ENCODE results near the gene VANGL2. TPM values are rescaled to one million over a fixed set of nuclear protein-coding genes. Genes with fewer than 3 reads are reported as not detected.

The VANGL2 gene
- total and polyA plus RNA-seq, 2 of the 4 experiments (the other 2 are of a cell fraction): 0.36 to 3.6 TPM

DNA sequence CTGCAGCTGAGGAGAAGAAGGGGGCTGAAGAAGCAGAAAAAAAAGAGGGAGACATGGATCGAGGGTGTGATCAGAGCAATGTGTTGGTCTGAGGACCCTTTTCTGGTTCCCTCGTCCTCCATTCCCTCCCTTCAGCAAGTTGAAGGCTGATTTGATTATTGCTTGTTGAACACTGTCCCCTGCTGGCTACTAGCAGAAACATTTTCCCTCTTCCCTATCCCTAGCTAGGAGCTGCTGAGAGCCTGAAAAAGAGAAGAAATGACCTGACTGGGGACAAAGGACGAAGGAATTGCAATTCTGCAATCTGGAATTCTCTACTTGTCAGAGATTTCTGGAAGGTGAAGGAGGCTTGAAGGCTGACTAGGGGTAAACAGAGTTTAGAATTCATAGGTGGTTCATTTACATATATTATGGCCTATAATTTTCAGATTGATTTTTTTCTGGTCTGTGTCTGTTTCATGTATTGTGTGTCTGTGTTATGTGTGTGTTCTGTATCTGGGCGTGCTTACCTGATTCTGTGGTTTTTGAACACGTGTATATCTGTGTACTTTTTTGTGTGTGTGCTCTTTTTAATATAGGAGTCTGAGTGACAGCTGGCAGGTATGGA, 23.7 kb upstream of the VANGL2 start:
- in situ Hi-C loops (cut with MboI; ENCODE audit: low sequenced_read_pairs) (loop anchor here (10.0 kb wide), 1 partner anchor 442 kb away; no protein-coding TSS in a partner anchor), dilution Hi-C loops (cut with HindIII; ENCODE audit: low sequenced_read_pairs, unreplicated experiment) (no loop called here)
- H2AK9ac ChIP-seq (replicated peaks; ENCODE audit: low read depth, low read length, poor library complexity): no peak overlapping the region

More for the DNA sequence above, 23.7 kb upstream of the VANGL2 start:
- TF ChIP-seq RAD21 (IDR thresholded peaks at IDR 0.05; ENCODE audit: low read length): peak; percentile 92
- TF ChIP-seq FOS (IDR thresholded peaks at IDR 0.05; ENCODE audit: low read depth, low read length): no peak
- no peak for TF ChIP-seq BHLHE40 (IDR thresholded peaks at IDR 0.05; ENCODE audit: low read depth, low read length)
- TF ChIP-seq SMC3 (IDR thresholded peaks at IDR 0.05; ENCODE audit: low read depth, low read length): peak; percentile 67
- TF ChIP-seq, protein P1, sequence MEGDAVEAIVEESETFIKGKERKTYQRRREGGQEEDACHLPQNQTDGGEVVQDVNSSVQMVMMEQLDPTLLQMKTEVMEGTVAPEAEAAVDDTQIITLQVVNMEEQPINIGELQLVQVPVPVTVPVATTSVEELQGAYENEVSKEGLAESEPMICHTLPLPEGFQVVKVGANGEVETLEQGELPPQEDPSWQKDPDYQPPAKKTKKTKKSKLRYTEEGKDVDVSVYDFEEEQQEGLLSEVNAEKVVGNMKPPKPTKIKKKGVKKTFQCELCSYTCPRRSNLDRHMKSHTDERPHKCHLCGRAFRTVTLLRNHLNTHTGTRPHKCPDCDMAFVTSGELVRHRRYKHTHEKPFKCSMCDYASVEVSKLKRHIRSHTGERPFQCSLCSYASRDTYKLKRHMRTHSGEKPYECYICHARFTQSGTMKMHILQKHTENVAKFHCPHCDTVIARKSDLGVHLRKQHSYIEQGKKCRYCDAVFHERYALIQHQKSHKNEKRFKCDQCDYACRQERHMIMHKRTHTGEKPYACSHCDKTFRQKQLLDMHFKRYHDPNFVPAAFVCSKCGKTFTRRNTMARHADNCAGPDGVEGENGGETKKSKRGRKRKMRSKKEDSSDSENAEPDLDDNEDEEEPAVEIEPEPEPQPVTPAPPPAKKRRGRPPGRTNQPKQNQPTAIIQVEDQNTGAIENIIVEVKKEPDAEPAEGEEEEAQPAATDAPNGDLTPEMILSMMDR (conservative IDR thresholded peaks at IDR 0.05; ENCODE audit: low read depth, low read length): peak; percentile 93
- H3K4me1 ChIP-seq (ENCODE audit: control insufficient read depth, insufficient read depth, low read length): no peaks in the 10 kb centered on the region
- no peak overlapping the region for H3K18ac ChIP-seq (ENCODE audit: low read depth, low read length)
- ChIA-PET POLR2A (ENCODE audit: unreplicated experiment) (no interaction called here), CTCF (interaction anchor here (0.6 to 2.3 kb wide), 20 partner anchors 11 to 356 kb away, joined by 3 to 12 read pairs (median 3); partner anchors contain the start of gene IGSF8)
- no peak overlapping the region for H3K4me2 ChIP-seq (ENCODE audit: low read depth, low read length)
- no peak overlapping the region for H2BK120ac ChIP-seq (ENCODE audit: low read depth, low read length)
- ATAC-seq (ENCODE audit: low read depth): peak; percentile 86
- no peak overlapping the region for H2BK20ac ChIP-seq (ENCODE audit: low read depth, low read length)
- no peak overlapping the region for H3K4ac ChIP-seq (ENCODE audit: low read depth, low read length)
- no peaks in the 10 kb centered on the region for H4K20me1 ChIP-seq (ENCODE audit: insufficient read depth, low read length)
- no peak overlapping the region for H4K91ac ChIP-seq (ENCODE audit: insufficient read depth, low read depth, low read length)
- no peak overlapping the region for H3K23ac ChIP-seq (ENCODE audit: low read depth, low read length)
- H3K56ac ChIP-seq (ENCODE audit: extremely low read depth, insufficient read depth, low read length): no peak overlapping the region
- peak; percentile 72 for DNase-seq
- BruUV-seq (replicated peaks): no TSS peak
- H3K27me3 ChIP-seq (ENCODE audit: control insufficient read depth, insufficient read depth, low read length): peaks cover 10% of the 10 kb centered on the region; the same call in 1 of the 2 replicates
- H2AK5ac ChIP-seq (ENCODE audit: low read depth, low read length): no peak overlapping the region
- no peaks in the 10 kb centered on the region for H3K36me3 ChIP-seq (ENCODE audit: control insufficient read depth, insufficient read depth, low read length)
- H3K9ac ChIP-seq (ENCODE audit: low read depth, low read length): no peak overlapping the region
- intact Hi-C loops (cut with micrococcal nuclease): loop anchor here (1.0 to 10.0 kb wide), 5 partner anchors 85 to 432 kb away; partner anchors contain the start of gene IGSF9
- no CpG with 5 or more reads among the region's 5 CpGs for WGBS, 2 experiments (ENCODE audit: extremely low coverage in 2 of 2, insufficient read length in 1 of 2)
- no peak overlapping the region for H3K27ac ChIP-seq (ENCODE audit: insufficient read depth, low read length)
- no peak overlapping the region for H3K4me3 ChIP-seq (ENCODE audit: insufficient read depth, low read depth, low read length)
- no peaks in the 10 kb centered on the region; the same call in 1 of the 2 replicates for H3K9me1 ChIP-seq (ENCODE audit: insufficient read depth, low read length)
- H3K79me1 ChIP-seq (ENCODE audit: low read depth in 1 of 2, low read length in 2 of 2): no peaks in the 10 kb centered on the region
- H2BK15ac ChIP-seq (ENCODE audit: low read depth, low read length): no peak overlapping the region
- H4K8ac ChIP-seq (ENCODE audit: low read depth in 2 of 2, low read length in 2 of 2): no peak overlapping the region
- no peak overlapping the region for H4K5ac ChIP-seq (ENCODE audit: low read depth, low read length)
- H2BK5ac ChIP-seq (ENCODE audit: low read depth, low read length, poor library complexity, severe bottlenecking): no peak overlapping the region
- H3K9me3 ChIP-seq (ENCODE audit: control insufficient read depth, insufficient read depth, low read length): no peaks in the 10 kb centered on the region
- H3K14ac ChIP-seq (replicated peaks; ENCODE audit: low read depth, low read length): no peak overlapping the region
- peak overlapping the region; percentile 3 for H2AFZ ChIP-seq (replicated peaks; ENCODE audit: low read length, poor library complexity)

Data from IMR-90 (cell line).